IPS-NIHi11 (cell line): ENCODE results near the gene FAM171A1.

Source experiments
- DNase-seq: peaks from one replicate; pipeline ENCODE4 v3.0.0; 2012; ENCODE audit warnings: mixed read lengths, low spot score

Gene FAM171A1

GRCh38 chr10:15242261-15242840 is 128.7 kb downstream of the FAM171A1 start:
- no peak for DNase-seq

GRCh38 chr10:15241306-15241705 is 129.8 kb downstream of the FAM171A1 start:
- no peak for DNase-seq

GRCh38 chr10:15238555-15239335 is 132.3 kb downstream of the FAM171A1 start:
- no peak for DNase-seq

- no peak for DNase-seq
Measured at GRCh38 chr10:15237351-15237750, 133.7 kb downstream of the FAM171A1 start.

GRCh38 chr10:15236340-15236739 is 134.7 kb downstream of the FAM171A1 start:
- DNase-seq: no peak

GRCh38 chr10:15232279-15232678 is 138.8 kb downstream of the FAM171A1 start:
- DNase-seq: no peak

- DNase-seq: no peak
Measured at GRCh38 chr10:15231426-15231825, 139.7 kb downstream of the FAM171A1 start.

- DNase-seq: no peak
Measured at GRCh38 chr10:15230257-15230656, 140.8 kb downstream of the FAM171A1 start.

- DNase-seq: no peak
Measured at GRCh38 chr10:15229268-15229667, 141.8 kb downstream of the FAM171A1 start.

- no peak for DNase-seq
Measured at GRCh38 chr10:15228426-15228825, 142.7 kb downstream of the FAM171A1 start.

- no peak for DNase-seq
Measured at GRCh38 chr10:15227611-15228372, 143.3 kb downstream of the FAM171A1 start.

- DNase-seq: no peak
Measured at GRCh38 chr10:15225511-15225910, 145.6 kb downstream of the FAM171A1 start.

- DNase-seq: no peak
Measured at GRCh38 chr10:15224948-15225347, 146.1 kb downstream of the FAM171A1 start.

GRCh38 chr10:15223174-15223573 is 147.9 kb downstream of the FAM171A1 start:
- DNase-seq: no peak

GRCh38 chr10:15222511-15222910 is 148.6 kb downstream of the FAM171A1 start:
- DNase-seq: no peak

GRCh38 chr10:15220445-15220844 is 150.6 kb downstream of the FAM171A1 start:
- no peak for DNase-seq

- no peak for DNase-seq
Measured at GRCh38 chr10:15216700-15217099, 154.4 kb downstream of the FAM171A1 start.

- no peak for DNase-seq
Measured at GRCh38 chr10:15214237-15214636, 156.9 kb downstream of the FAM171A1 start.

GRCh38 chr10:15213461-15213861 is 157.6 kb downstream of the FAM171A1 start:
- DNase-seq: no peak

- no peak for DNase-seq
Measured at GRCh38 chr10:15211464-15211979, 159.6 kb downstream of the FAM171A1 start.

- DNase-seq: no peak
Measured at GRCh38 chr10:15210521-15210920, 160.6 kb downstream of the FAM171A1 start.

GRCh38 chr10:15209827-15210509 is 161.1 kb downstream of the FAM171A1 start:
- DNase-seq: peak; percentile 81
